ENCODE data around the gene AGAP3. TPM values are rescaled to one million over a fixed set of nuclear protein-coding genes. Genes with fewer than 3 reads are reported as not detected.

AGAP3 gene
- total RNA-seq, 1 donor from 2014 or later = 152 TPM

DNA sequence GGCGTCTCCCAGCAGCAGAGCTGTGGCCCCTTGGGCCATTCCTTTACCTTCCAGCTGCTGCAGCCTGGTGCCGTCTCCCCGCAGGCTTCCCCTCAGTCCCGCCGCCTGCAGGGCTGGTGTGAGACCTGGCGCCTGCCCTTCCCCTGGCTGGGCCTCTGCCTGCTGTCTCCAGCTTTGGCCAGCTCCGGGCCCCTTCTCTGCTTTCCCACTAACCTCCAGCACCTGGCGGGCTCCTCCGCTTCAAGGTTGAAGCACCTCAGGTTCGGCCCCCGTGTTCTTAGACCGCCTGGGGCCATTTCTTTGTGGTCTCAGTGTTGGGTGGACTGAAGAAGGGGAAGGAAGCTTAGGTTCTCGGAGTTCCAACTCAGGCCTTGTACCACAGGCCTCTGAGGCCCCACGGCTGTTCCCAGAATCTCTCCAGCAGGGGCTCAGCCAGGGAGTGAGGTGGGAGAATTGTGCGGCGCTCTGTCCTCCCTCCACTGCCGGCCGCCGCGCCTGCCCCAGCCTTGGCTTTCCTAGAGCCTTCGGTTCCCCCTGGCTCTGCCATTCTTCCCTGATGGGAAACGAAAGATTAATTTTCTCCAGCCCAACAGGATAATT is 50.9 kb downstream of the AGAP3 start:
- no peak overlapping the region for H3K27ac ChIP-seq
- no peak overlapping the region for H3K4me3 ChIP-seq
- no peaks in the 10 kb centered on the region for H3K9me3 ChIP-seq
- ATAC-seq = no peak
- intact Hi-C loops (cut with DNase I) = no loop called here
- H3K4me1 ChIP-seq = no peaks in the 10 kb centered on the region
- TF ChIP-seq, protein P1, sequence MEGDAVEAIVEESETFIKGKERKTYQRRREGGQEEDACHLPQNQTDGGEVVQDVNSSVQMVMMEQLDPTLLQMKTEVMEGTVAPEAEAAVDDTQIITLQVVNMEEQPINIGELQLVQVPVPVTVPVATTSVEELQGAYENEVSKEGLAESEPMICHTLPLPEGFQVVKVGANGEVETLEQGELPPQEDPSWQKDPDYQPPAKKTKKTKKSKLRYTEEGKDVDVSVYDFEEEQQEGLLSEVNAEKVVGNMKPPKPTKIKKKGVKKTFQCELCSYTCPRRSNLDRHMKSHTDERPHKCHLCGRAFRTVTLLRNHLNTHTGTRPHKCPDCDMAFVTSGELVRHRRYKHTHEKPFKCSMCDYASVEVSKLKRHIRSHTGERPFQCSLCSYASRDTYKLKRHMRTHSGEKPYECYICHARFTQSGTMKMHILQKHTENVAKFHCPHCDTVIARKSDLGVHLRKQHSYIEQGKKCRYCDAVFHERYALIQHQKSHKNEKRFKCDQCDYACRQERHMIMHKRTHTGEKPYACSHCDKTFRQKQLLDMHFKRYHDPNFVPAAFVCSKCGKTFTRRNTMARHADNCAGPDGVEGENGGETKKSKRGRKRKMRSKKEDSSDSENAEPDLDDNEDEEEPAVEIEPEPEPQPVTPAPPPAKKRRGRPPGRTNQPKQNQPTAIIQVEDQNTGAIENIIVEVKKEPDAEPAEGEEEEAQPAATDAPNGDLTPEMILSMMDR (IDR thresholded peaks at IDR 0.05) = no peak
- H3K27me3 ChIP-seq = no peaks in the 10 kb centered on the region
- peaks cover 96% of the 10 kb centered on the region for H3K36me3 ChIP-seq
- DNase-seq = peak; percentile 51

DNA sequence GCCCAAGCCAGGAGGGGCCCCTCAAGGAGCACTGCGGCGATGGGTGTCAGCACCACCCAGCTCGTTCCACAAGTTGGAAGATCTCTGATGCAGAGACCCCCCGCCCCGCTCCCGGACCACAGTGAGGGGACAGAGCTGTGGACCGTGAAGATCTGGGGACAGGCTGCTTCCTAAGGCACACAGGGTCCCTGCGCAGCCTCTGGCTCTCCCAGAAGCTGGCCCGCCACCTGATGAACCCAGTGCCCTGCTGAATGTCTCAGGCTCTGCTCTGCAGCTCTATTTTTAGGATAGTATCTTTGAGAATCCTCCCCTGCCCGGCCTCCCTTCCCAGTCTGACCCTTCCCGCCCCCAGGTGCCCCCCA is 51.5 kb downstream of the AGAP3 start:
- no peak for ATAC-seq
- Histone ChIP-seq H3K27me3 (no peaks in the 10 kb centered on the region), H3K9me3 (no peaks in the 10 kb centered on the region), H3K4me1 (no peaks in the 10 kb centered on the region), H3K36me3 (peaks cover 96% of the 10 kb centered on the region), H3K27ac (no peak overlapping the region), H3K4me3 (no peak overlapping the region)
- peak; percentile 61 for DNase-seq
- intact Hi-C loops (cut with DNase I) = no loop called here
- TF ChIP-seq, protein P1 (IDR thresholded peaks at IDR 0.05) = no peak

DNA sequence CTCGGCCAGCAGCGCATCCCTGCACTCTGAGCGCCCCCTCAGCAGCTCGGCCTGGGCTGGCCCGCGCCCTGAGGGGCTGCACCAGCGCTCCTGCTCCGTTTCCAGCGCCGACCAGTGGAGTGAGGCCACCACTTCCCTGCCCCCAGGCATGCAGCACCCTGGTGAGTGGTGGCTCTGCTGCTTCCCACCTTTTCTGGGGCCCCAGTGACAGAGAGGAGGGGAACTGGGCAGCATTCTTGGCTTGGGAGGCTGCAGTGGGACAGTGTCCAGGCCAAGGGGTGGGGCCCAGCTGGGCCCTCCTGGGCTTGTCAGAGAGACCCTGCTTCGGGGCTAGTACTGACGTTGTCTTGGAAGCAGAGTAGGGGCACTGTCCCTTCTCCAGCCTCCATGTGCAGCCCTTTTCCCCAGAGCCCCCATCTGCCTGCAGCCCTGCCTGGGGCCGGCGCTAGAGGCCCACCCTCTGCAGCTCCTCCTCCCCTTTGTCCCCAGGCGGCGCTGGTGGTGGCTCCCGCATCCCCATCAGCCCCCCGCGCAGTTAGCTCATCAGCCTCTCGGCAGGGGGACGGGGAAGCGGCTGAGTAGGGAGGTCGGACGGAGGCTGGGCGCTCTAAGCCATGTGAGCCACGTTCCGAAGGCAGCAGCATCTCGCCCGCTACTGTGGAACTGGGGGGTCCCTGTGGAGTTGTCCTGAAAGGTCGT is 52.0 kb downstream of the AGAP3 start:
- DNase-seq (peak; percentile 40), ATAC-seq (no peak)
- H3K9me3 ChIP-seq = no peaks in the 10 kb centered on the region
- TF ChIP-seq, protein P1 (IDR thresholded peaks at IDR 0.05) = no peak
- peaks cover 95% of the 10 kb centered on the region for H3K36me3 ChIP-seq
- H3K27me3 ChIP-seq = no peaks in the 10 kb centered on the region
- intact Hi-C loops (cut with DNase I) = no loop called here
- no peak overlapping the region for H3K27ac ChIP-seq
- H3K4me3 ChIP-seq = no peak overlapping the region
- H3K4me1 ChIP-seq = no peaks in the 10 kb centered on the region

- H3K4me3 ChIP-seq = no peak overlapping the region
- TF ChIP-seq, protein P1 (IDR thresholded peaks at IDR 0.05) = no peak
- H3K9me3 ChIP-seq = no peaks in the 10 kb centered on the region
- no peaks in the 10 kb centered on the region for H3K27me3 ChIP-seq
- no peaks in the 10 kb centered on the region for H3K4me1 ChIP-seq
- intact Hi-C loops (cut with DNase I) = no loop called here
- peaks cover 95% of the 10 kb centered on the region for H3K36me3 ChIP-seq
- peak; percentile 57 for DNase-seq
- no peak for ATAC-seq
- H3K27ac ChIP-seq = no peak overlapping the region
Measured at GRCh38 chr7:151139071-151139790, 53.0 kb downstream of the AGAP3 start.

DNA sequence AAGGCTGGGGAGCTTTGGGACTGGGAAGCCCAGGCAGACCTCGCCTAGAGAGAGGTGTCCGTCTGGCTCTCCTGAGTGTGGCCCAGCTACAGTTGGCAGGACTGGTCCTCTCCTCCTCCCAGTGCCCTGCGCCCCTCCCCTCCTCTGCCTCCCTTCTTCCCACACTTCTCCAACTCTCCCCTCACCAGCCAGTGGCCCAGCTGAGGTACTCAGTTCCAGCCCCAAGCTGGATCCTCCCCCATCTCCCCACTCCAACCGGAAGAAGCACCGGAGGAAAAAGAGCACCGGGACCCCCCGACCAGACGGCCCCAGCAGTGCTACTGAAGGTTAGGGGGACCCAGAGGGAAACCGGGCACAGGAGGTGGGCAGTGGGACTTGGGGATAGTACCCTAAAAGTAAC is 53.5 kb downstream of the AGAP3 start:
- no peaks in the 10 kb centered on the region for H3K4me1 ChIP-seq
- TF ChIP-seq, protein P1 (IDR thresholded peaks at IDR 0.05) = no peak
- no peaks in the 10 kb centered on the region for H3K27me3 ChIP-seq
- no peak overlapping the region for H3K4me3 ChIP-seq
- ATAC-seq (no peak), DNase-seq (peak; percentile 44)
- intact Hi-C loops (cut with DNase I) = no loop called here
- H3K27ac ChIP-seq = no peak overlapping the region
- peaks cover 95% of the 10 kb centered on the region for H3K36me3 ChIP-seq
- H3K9me3 ChIP-seq = no peaks in the 10 kb centered on the region
